GM12878 (cell line): Measurements from ENCODE around the gene EHBP1. TPM values are rescaled to one million over a fixed set of nuclear protein-coding genes. Genes with fewer than 3 reads are reported as not detected.

Source experiments
- ATAC-seq: fragments of 200-7000 bp; cut with Tn5 transposase; 3 replicates; pipeline ENCODE4 v1.9.1; 2020; ENCODE audit warnings: mild to moderate bottlenecking, moderate library complexity
- BruUV-seq: library from RNA; stranded (reverse); fragments of 400-500 nt; replicated peaks from 2 replicates; lab custom pipeline; 2021; lab: Mats Ljungman, UMichigan
- CTCF ChIA-PET: fragments of 300-600 bp; sonication (Branson Sonifier 250); formaldehyde crosslinking; extraction: SDS; loops from one replicate; lab custom pipeline; 2021; ENCODE audit warnings: inconsistent platforms; lab: Yijun Ruan, JAX
- POLR2A ChIA-PET: fragments of 350-600 bp; formaldehyde crosslinking; extraction: SDS; loops from one replicate; lab custom pipeline; 2021; ENCODE audit warnings: inconsistent platforms; lab: Charles Lee
- RAD21 ChIA-PET: fragments of 300-600 bp; sonication (Branson Sonifier 250); formaldehyde crosslinking; loops from one replicate; lab custom pipeline; 2023; ENCODE audit warnings: antibody characterized with exemption; ENCODE audit not compliant: unreplicated experiment; lab: Charles Lee
- SMC1A ChIA-PET: fragments of 300-600 bp; sonication (Branson Sonifier 250); formaldehyde crosslinking; loops from one replicate; lab custom pipeline; 2023; ENCODE audit not compliant: unreplicated experiment, uncharacterized antibody; lab: Charles Lee
- DNase-seq: peaks from one replicate; pipeline ENCODE4 v3.0.0-alpha.2; 2011; ENCODE audit warnings: low read depth, low spot score
- FAIRE-seq: peaks from 3 replicates; lab custom pipeline; 2011; peaks lifted over from hg19 to GRCh38; lab: Jason Lieb, UNC
- H2AFZ ChIP-seq: 2 replicates; pipeline ENCODE4 v1.6.0; 2011; ENCODE audit warnings: low read depth, low read length, control low read depth; ENCODE audit not compliant: control insufficient read depth
- H3K27ac ChIP-seq: 2 replicates; pipeline ENCODE4 v1.5.1; 2011; ENCODE audit warnings: control low read depth; ENCODE audit not compliant: control insufficient read depth, insufficient read depth
- H3K27me3 ChIP-seq, 2 experiments: replicated peaks in 1 of 2; 2 replicates each; pipeline versions ENCODE4 v1.6.0 to v1.6.1; 2011; ENCODE audit warnings: low read length in 1 of 2; ENCODE audit not compliant: control insufficient read depth in 2 of 2, insufficient read depth in 2 of 2
- H3K36me3 ChIP-seq, 2 experiments: 2 replicates each; pipeline ENCODE4 v1.5.1; 2011; ENCODE audit warnings: low read length in 1 of 2; ENCODE audit not compliant: control insufficient read depth in 2 of 2, insufficient read depth in 2 of 2
- H3K4me1 ChIP-seq: 2 replicates; pipeline ENCODE4 v1.6.1; 2011; ENCODE audit warnings: mild to moderate bottlenecking, low read length, moderate library complexity, mixed read lengths; ENCODE audit not compliant: control insufficient read depth, insufficient read depth
- H3K4me2 ChIP-seq: 2 replicates; pipeline ENCODE4 v1.6.0; 2011; ENCODE audit warnings: control low read depth; ENCODE audit not compliant: control insufficient read depth, insufficient read depth
- H3K4me3 ChIP-seq: fragments of 200-600 bp; sonication (generic); 2 replicates; pipeline ENCODE4 v1.5.1; 2016
- H3K79me2 ChIP-seq: 2 replicates; pipeline ENCODE4 v1.6.0; 2011; ENCODE audit warnings: low read length; ENCODE audit not compliant: control insufficient read depth, insufficient read depth
- H3K9ac ChIP-seq: 2 replicates; pipeline ENCODE4 v1.8.0; 2011; ENCODE audit warnings: low read length, control low read depth, mixed read lengths; ENCODE audit not compliant: control insufficient read depth, insufficient read depth
- H3K9me3 ChIP-seq: replicated peaks from 3 replicates; pipeline ENCODE4 v1.5.1; 2011; ENCODE audit warnings: mild to moderate bottlenecking, low read length; ENCODE audit not compliant: control insufficient read depth, insufficient read depth
- H4K20me1 ChIP-seq: 2 replicates; pipeline ENCODE4 v1.6.0; 2011; ENCODE audit not compliant: control insufficient read depth, insufficient read depth
- IRF3 ChIP-seq: fragments of 450-650 bp; IDR thresholded peaks from 2 replicates; pipeline ENCODE4 v1.6.1; 2014; ENCODE audit warnings: mild to moderate bottlenecking
- MTA2 ChIP-seq: fragments of 450-650 bp; IDR thresholded peaks from 2 replicates; pipeline ENCODE4 v1.6.1; 2016; ENCODE audit warnings: low read depth, mild to moderate bottlenecking, moderate library complexity
- NBN ChIP-seq: fragments of 450-650 bp; IDR thresholded peaks from 2 replicates; pipeline ENCODE4 v1.6.1; 2016
- NR2C2 ChIP-seq: IDR thresholded peaks from 2 replicates; pipeline ENCODE4 v1.6.1; 2011; ENCODE audit warnings: borderline replicate concordance, low read depth; ENCODE audit not compliant: control insufficient read depth, insufficient read length
- RAD21 ChIP-seq: IDR thresholded peaks from 2 replicates; pipeline ENCODE4 v1.6.1; 2011; ENCODE audit warnings: mild to moderate bottlenecking, low read depth, low read length, moderate library complexity; ENCODE audit not compliant: insufficient read depth
- SMC3 ChIP-seq: IDR thresholded peaks from 2 replicates; pipeline ENCODE4 v1.6.1; 2011; ENCODE audit warnings: low read length, improper control_type of control experiment, borderline replicate concordance
- SPI1 ChIP-seq: IDR thresholded peaks from 2 replicates; pipeline ENCODE4 v1.6.1; 2011; ENCODE audit warnings: low read depth, mild to moderate bottlenecking, low read length, moderate library complexity, borderline replicate concordance; ENCODE audit not compliant: insufficient read depth
- WGBS: methylation state at CpG from one replicate; pipeline ENCODE4 v1.1.6; 2016; ENCODE audit warnings: low lambda C conversion rate; ENCODE audit not compliant: insufficient replicate concordance, insufficient coverage; ENCODE audit errors: missing lambda C conversion rate; 5-methylcytosine and 5-hydroxymethylcytosine counted together
- in situ Hi-C: fragments of 300-500 bp; cut with MboI; formaldehyde crosslinking; loops from 9 replicates; pipeline ENCODE4 v1.14.3; 2018; ENCODE audit warnings: mixed read lengths
- intact Hi-C: fragments of 100-400 bp; cut with micrococcal nuclease; formaldehyde crosslinking; loops from one replicate; pipeline ENCODE4 v1.14.2; 2022; ENCODE audit not compliant: unreplicated experiment
- polyA plus RNA-seq, 11 experiments: library from polyadenylated mRNA; depleted of rRNA in 4 of 11; unstranded in 6 of 11; stranded (reverse) in 5 of 11; fragments of >200 nt; fragmentation: Nextera tagmentation in 4 of 11; fragmentation: Illumina TruSeq in 1 of 11; extraction: Ambion mirVana in 4 of 11; extraction: Trizol in 1 of 11; gene quantifications; 1 replicate in 1 of 11; 2 replicates in 10 of 11; pipeline versions ENCODE4 v1.2.1 to v1.2.3, GENCODE V29; 2011 to 2016; ENCODE audit warnings: inconsistent platforms in 2 of 11, missing spikeins in 2 of 11, low read depth in 1 of 11
- total RNA-seq, 4 experiments: library from RNA; depleted of rRNA in 3 of 4; stranded (reverse); fragments of >200 nt in 3 of 4; fragmentation: Illumina TruSeq in 1 of 4; extraction: Trizol in 1 of 4; gene quantifications; 2 replicates each; pipeline versions ENCODE4 v1.2.1 to v1.2.3, GENCODE V29; 2013 to 2021
- TF ChIP-seq, protein P1 (sequence below), 3 experiments: IDR thresholded peaks in 2 of 3; conservative IDR thresholded peaks in 1 of 3; 2 replicates each; pipeline ENCODE4 v1.5.1; 2011; ENCODE audit warnings: low read depth in 3 of 3, low read length in 3 of 3, mild to moderate bottlenecking in 3 of 3, control low read depth in 2 of 3, moderate library complexity in 2 of 3, inconsistent platforms in 1 of 3, mixed read lengths in 1 of 3; ENCODE audit not compliant: control insufficient read depth in 2 of 3, insufficient read depth in 1 of 3; ENCODE audit errors: extremely low read depth in 1 of 3

Gene EHBP1
- total and polyA plus RNA-seq, 10 of the 15 experiments (the other 5 are each of a cell fraction or from before 2014, with no cell fraction given), result 5.7 to 26.1 (median 13.6) TPM

GRCh38 chr2:62785810-62786597, 80.5 kb downstream of the EHBP1 start (continued):
- TF ChIP-seq MTA2, result no peak
- TF ChIP-seq NBN, result no peak
- TF ChIP-seq NR2C2, result no peak
- no peak for TF ChIP-seq IRF3
- no peak for TF ChIP-seq SPI1

DNA sequence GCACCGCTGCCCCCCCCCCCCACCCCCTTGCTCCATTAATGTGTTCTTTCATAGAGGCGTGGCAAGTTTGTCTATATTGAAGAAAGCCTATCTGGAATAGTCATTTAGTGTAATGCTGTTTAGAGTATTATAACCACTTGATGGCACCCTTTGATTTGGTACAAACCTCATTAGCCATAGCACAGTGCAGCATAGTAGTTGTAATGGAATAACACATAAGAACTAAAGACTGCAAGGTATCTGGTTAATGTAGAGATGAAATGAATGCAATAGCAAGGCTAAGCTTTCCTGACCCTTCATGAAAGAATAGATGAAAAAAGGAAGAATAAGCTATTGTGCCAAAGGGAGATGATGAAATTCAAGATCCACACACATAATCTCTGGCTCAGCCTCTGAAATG, 81.9 kb downstream of the EHBP1 start:
- no peaks in the 10 kb centered on the region; the same call in 1 of the 2 replicates for H4K20me1 ChIP-seq
- DNase-seq, result no peak
- 51% methylated on average over 2 of the region's 2 CpGs for WGBS
- ChIA-PET RAD21 (interaction anchor here (0.7 to 2.2 kb wide), 6 partner anchors 12 to 756 kb away, joined by 3 to 12 read pairs (median 4); no protein-coding TSS in a partner anchor), CTCF (interaction anchor here (0.7 to 5.7 kb wide), 28 partner anchors 9 to 756 kb away, joined by 3 to 47 read pairs (median 5); no protein-coding TSS in a partner anchor)
- in situ Hi-C loops, result loop anchor here (5.0 to 10.0 kb wide), 3 partner anchors 400 to 757 kb away; no protein-coding TSS in a partner anchor
- peaks cover 8% of the 10 kb centered on the region for H3K9me3 ChIP-seq
- no peaks in the 10 kb centered on the region for H3K36me3 ChIP-seq
- TF ChIP-seq SMC3, result peak; percentile 42; the same call in 1 of the 2 replicates
- TF ChIP-seq, protein P1, sequence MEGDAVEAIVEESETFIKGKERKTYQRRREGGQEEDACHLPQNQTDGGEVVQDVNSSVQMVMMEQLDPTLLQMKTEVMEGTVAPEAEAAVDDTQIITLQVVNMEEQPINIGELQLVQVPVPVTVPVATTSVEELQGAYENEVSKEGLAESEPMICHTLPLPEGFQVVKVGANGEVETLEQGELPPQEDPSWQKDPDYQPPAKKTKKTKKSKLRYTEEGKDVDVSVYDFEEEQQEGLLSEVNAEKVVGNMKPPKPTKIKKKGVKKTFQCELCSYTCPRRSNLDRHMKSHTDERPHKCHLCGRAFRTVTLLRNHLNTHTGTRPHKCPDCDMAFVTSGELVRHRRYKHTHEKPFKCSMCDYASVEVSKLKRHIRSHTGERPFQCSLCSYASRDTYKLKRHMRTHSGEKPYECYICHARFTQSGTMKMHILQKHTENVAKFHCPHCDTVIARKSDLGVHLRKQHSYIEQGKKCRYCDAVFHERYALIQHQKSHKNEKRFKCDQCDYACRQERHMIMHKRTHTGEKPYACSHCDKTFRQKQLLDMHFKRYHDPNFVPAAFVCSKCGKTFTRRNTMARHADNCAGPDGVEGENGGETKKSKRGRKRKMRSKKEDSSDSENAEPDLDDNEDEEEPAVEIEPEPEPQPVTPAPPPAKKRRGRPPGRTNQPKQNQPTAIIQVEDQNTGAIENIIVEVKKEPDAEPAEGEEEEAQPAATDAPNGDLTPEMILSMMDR (IDR thresholded peaks at IDR 0.05 in 2 of 3, conservative IDR thresholded peaks at IDR 0.05 in 1 of 3; ENCODE audit: control insufficient read depth in 2 of 3, extremely low read depth in 1 of 3, insufficient read depth in 1 of 3, low read depth in 3 of 3, low read length in 3 of 3), result peak; percentile 39 to 66 (median 45); a peak in 4 of 6 replicates
- no peak for TF ChIP-seq SPI1
- peak; percentile 88 for TF ChIP-seq RAD21
- TF ChIP-seq, all 136 proteins: peak for 3
- ATAC-seq (peak; percentile 90), FAIRE-seq (no peak)
- Histone ChIP-seq H3K27me3 (no peaks in the 10 kb centered on the region), H3K4me3 (no peak overlapping the region), H3K27ac (no peak overlapping the region), H2AFZ (no peak overlapping the region), H3K4me1 (no peaks in the 10 kb centered on the region), H3K4me2 (no peak overlapping the region), H3K9ac (no peak overlapping the region), H3K79me2 (no peaks in the 10 kb centered on the region)
- POLR2A ChIA-PET, result interaction anchor here (1.0 kb wide), 1 partner anchor 30 kb away, joined by 3 read pairs; no protein-coding TSS in a partner anchor
- BruUV-seq, result no TSS peak
- SMC1A ChIA-PET, result interaction anchor here (0.6 to 3.6 kb wide), 16 partner anchors 10 to 701 kb away, joined by 3 to 18 read pairs (median 5); partner anchors contain the start of gene OTX1
- intact Hi-C loops, result loop anchor here (2.0 to 10.0 kb wide), 4 partner anchors 235 to 700 kb away; partner anchors contain the start of gene OTX1
